HG03565 (cell line): ENCODE measurements around the gene MINDY3.
"Not testable (repeated sequence)": the region's sequence is repeated elsewhere in the genome, so short reads cannot be mapped to it uniquely, and the experiment has no call there.

ENCODE experiments used
- ATAC-seq: cut with Tn5 transposase; IDR thresholded peaks from one replicate; pipeline ENCODE4 v1.9.1; 2021; ENCODE audit warnings: mild to moderate bottlenecking, moderate library complexity; ENCODE audit not compliant: unreplicated experiment

Gene MINDY3

GRCh38 chr10:15857107-15857575, 3.2 kb downstream of the MINDY3 start:
- ATAC-seq = no peak

- no peak for ATAC-seq
These were observed 3.8 kb downstream of the MINDY3 start for GRCh38 chr10:15856328-15857015.

GRCh38 chr10:15853800-15854199, 6.5 kb downstream of the MINDY3 start:
- no peak for ATAC-seq

GRCh38 chr10:15852111-15852557, 8.2 kb downstream of the MINDY3 start:
- no peak for ATAC-seq

GRCh38 chr10:15850337-15850978, 9.8 kb downstream of the MINDY3 start:
- ATAC-seq = not testable (repeated sequence)

GRCh38 chr10:15849316-15849715, 11.0 kb downstream of the MINDY3 start:
- no peak for ATAC-seq

GRCh38 chr10:15847481-15847880, 12.8 kb downstream of the MINDY3 start:
- ATAC-seq = no peak

GRCh38 chr10:15844517-15844916, 15.8 kb downstream of the MINDY3 start:
- ATAC-seq = no peak

- no peak for ATAC-seq
These were observed 16.6 kb downstream of the MINDY3 start for GRCh38 chr10:15843695-15844094.

- no peak for ATAC-seq
These were observed 17.6 kb downstream of the MINDY3 start for GRCh38 chr10:15842556-15843169.

GRCh38 chr10:15841696-15842095, 18.6 kb downstream of the MINDY3 start:
- no peak for ATAC-seq

GRCh38 chr10:15836807-15837206, 23.5 kb downstream of the MINDY3 start:
- no peak for ATAC-seq

GRCh38 chr10:15829495-15829894, 30.8 kb downstream of the MINDY3 start:
- ATAC-seq = no peak

GRCh38 chr10:15824498-15824897, 35.8 kb downstream of the MINDY3 start:
- ATAC-seq = no peak

- ATAC-seq = no peak
These were observed 38.2 kb downstream of the MINDY3 start for GRCh38 chr10:15822131-15822530.

- no peak for ATAC-seq
These were observed 39.1 kb downstream of the MINDY3 start for GRCh38 chr10:15821046-15821683.

- ATAC-seq = no peak
These were observed 42.8 kb downstream of the MINDY3 start for GRCh38 chr10:15817409-15818046.

GRCh38 chr10:15815242-15815885, 44.9 kb downstream of the MINDY3 start:
- no peak for ATAC-seq

GRCh38 chr10:15814565-15814964, 45.7 kb downstream of the MINDY3 start:
- ATAC-seq = peak; percentile 52

GRCh38 chr10:15813415-15813814, 46.9 kb downstream of the MINDY3 start:
- no peak for ATAC-seq

- ATAC-seq = no peak
These were observed 50.9 kb downstream of the MINDY3 start for GRCh38 chr10:15809450-15809849.
